Ovary (tissue), 3 donors: ENCODE results near the gene BBS1.

Experiments
- EP300 ChIP-seq: sonication (generic); formaldehyde crosslinking; IDR thresholded peaks from one replicate; pipeline ENCODE4 v1.6.1; 2017; ENCODE audit warnings: antibody characterized with exemption
- POLR2A ChIP-seq: fragments of 450-650 bp; IDR thresholded peaks from one replicate; pipeline ENCODE4 v1.6.1; 2017; ENCODE audit warnings: antibody characterized with exemption, mild to moderate bottlenecking, moderate library complexity
- TF ChIP-seq, protein P1 (sequence below), 3 donors: fragments of 450-650 bp in 2 of 3; fragments of 200-600 bp in 1 of 3; IDR thresholded peaks; one replicate each; pipeline versions ENCODE4 v1.5.1 to v1.8.0; 2016 to 2022; ENCODE audit warnings: antibody characterized with exemption in 3 of 3, mild to moderate bottlenecking in 1 of 3
- donor health status: DM: no; HTN: no; CAD: no.

DNA sequence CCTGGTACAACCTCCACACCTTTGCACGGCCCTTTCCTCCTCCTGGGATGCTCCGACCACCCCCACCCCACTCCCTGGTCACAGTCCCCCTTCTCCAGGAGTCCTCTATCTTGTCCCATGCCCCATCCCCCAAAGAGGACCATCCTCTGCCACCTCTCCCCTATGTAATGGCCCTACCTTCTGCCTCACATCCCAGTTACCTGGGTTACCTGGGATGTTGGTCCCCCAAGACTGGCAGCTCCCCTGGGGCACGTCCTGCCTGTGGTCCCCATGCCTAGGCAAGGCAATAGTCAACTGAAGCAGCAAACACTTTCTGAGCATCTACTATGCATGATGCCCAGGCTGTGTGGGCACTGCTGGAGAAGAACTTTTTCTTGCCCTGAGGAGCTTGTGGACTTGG, 45.0 kb downstream of the BBS1 start:
- TF ChIP-seq POLR2A, result no peak
- TF ChIP-seq, protein P1, sequence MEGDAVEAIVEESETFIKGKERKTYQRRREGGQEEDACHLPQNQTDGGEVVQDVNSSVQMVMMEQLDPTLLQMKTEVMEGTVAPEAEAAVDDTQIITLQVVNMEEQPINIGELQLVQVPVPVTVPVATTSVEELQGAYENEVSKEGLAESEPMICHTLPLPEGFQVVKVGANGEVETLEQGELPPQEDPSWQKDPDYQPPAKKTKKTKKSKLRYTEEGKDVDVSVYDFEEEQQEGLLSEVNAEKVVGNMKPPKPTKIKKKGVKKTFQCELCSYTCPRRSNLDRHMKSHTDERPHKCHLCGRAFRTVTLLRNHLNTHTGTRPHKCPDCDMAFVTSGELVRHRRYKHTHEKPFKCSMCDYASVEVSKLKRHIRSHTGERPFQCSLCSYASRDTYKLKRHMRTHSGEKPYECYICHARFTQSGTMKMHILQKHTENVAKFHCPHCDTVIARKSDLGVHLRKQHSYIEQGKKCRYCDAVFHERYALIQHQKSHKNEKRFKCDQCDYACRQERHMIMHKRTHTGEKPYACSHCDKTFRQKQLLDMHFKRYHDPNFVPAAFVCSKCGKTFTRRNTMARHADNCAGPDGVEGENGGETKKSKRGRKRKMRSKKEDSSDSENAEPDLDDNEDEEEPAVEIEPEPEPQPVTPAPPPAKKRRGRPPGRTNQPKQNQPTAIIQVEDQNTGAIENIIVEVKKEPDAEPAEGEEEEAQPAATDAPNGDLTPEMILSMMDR (IDR thresholded peaks at IDR 0.05), result no peak
- TF ChIP-seq EP300, result no peak
